NB4 (cell line): ENCODE results near the gene MCM6.

Experiments used
- CTCF ChIP-seq: IDR thresholded peaks from one replicate; pipeline ENCODE4 v1.5.1; 2012; ENCODE audit warnings: low read depth, low read length
- MYC ChIP-seq: IDR thresholded peaks from 2 replicates; pipeline ENCODE4 v1.6.1; 2011; ENCODE audit warnings: low read depth, low read length
- POLR2A ChIP-seq: IDR thresholded peaks from 2 replicates; pipeline ENCODE4 v1.6.1; 2011; ENCODE audit warnings: mild to moderate bottlenecking; ENCODE audit not compliant: insufficient read length; ENCODE audit errors: extremely low read depth

GRCh38 chr2:135825131-135825530 is 51.1 kb downstream of the MCM6 start:
- TF ChIP-seq POLR2A (no peak), CTCF (no peak), MYC (no peak)
